DND-41 (cell line): ENCODE results near the gene LTBR.

ENCODE experiments used
- ATAC-seq: fragments of 200-7000 bp; cut with Tn5 transposase; 3 replicates; pipeline ENCODE4 v1.9.1; 2021; ENCODE audit warnings: low read depth; ENCODE audit not compliant: insufficient read depth
- DNase-seq: peaks from one replicate; pipeline ENCODE4 v3.0.0-alpha.2; 2020
- H2AFZ ChIP-seq: 2 replicates; pipeline ENCODE4 v1.6.0; 2012; ENCODE audit warnings: low read depth, low read length
- H3K27ac ChIP-seq: 2 replicates; pipeline ENCODE4 v1.5.1; 2012; ENCODE audit warnings: low read length, inconsistent platforms
- H3K27me3 ChIP-seq: fragments of 200-600 bp; sonication (generic); 2 replicates; pipeline ENCODE4 v1.6.0; 2012; ENCODE audit warnings: low read length, mild to moderate bottlenecking, inconsistent platforms; ENCODE audit not compliant: insufficient read depth, poor library complexity
- H3K36me3 ChIP-seq: 2 replicates; pipeline ENCODE4 v1.5.1; 2012; ENCODE audit warnings: low read length, inconsistent platforms; ENCODE audit not compliant: insufficient read depth
- H3K4me1 ChIP-seq: 2 replicates; pipeline ENCODE4 v1.5.1; 2012; ENCODE audit warnings: mild to moderate bottlenecking, low read length; ENCODE audit not compliant: insufficient read depth
- H3K4me2 ChIP-seq: 2 replicates; pipeline ENCODE4 v1.6.0; 2012; ENCODE audit warnings: mild to moderate bottlenecking, moderate library complexity, low read length, inconsistent platforms; ENCODE audit not compliant: insufficient read depth
- H3K4me3 ChIP-seq, 2 experiments: fragments of 200-600 bp in 1 of 2; shearing (Covaris generic) in 1 of 2; 2 replicates each; pipeline ENCODE4 v1.5.1; 2012 to 2016; ENCODE audit warnings: inconsistent platforms in 2 of 2, low read length in 2 of 2, mild to moderate bottlenecking in 2 of 2, low read depth in 1 of 2, moderate library complexity in 1 of 2
- H3K79me2 ChIP-seq: 2 replicates; pipeline ENCODE4 v1.6.0; 2012; ENCODE audit warnings: low read length, inconsistent platforms; ENCODE audit not compliant: insufficient read depth
- H3K9ac ChIP-seq: 2 replicates; pipeline ENCODE4 v1.6.0; 2012; ENCODE audit warnings: low read depth, mild to moderate bottlenecking, inconsistent platforms, low read length, moderate library complexity
- H3K9me3 ChIP-seq: 2 replicates; pipeline ENCODE4 v1.5.1; 2012; ENCODE audit warnings: low read length, moderate library complexity, mild to moderate bottlenecking, inconsistent platforms; ENCODE audit not compliant: insufficient read depth, severe bottlenecking
- H4K20me1 ChIP-seq: 2 replicates; pipeline ENCODE4 v1.6.0; 2012; ENCODE audit warnings: low read length; ENCODE audit not compliant: insufficient read depth
- CTCF ChIP-seq: IDR thresholded peaks from 2 replicates; pipeline ENCODE4 v1.5.1; 2012; ENCODE audit warnings: borderline replicate concordance, low read length, moderate library complexity, mild to moderate bottlenecking; ENCODE audit not compliant: poor library complexity, severe bottlenecking; ENCODE audit errors: extremely low read depth
- EZH2 ChIP-seq: IDR thresholded peaks from 3 replicates; pipeline ENCODE4 v1.6.1; 2012; ENCODE audit warnings: borderline replicate concordance, low read depth, mild to moderate bottlenecking, moderate library complexity, low read length, inconsistent platforms; ENCODE audit not compliant: severe bottlenecking

LTBR gene

GRCh38 chr12:6399884-6400644 is 16.1 kb downstream of the LTBR start:
- TF ChIP-seq CTCF: no peak
- TF ChIP-seq EZH2: no peak
- H3K9ac ChIP-seq: no peak overlapping the region
- H3K4me3 ChIP-seq: no peak overlapping the region
- no peak overlapping the region for H3K4me2 ChIP-seq
- H3K79me2 ChIP-seq: no peaks in the 10 kb centered on the region
- no peaks in the 10 kb centered on the region for H3K36me3 ChIP-seq
- H3K27ac ChIP-seq: no peak overlapping the region
- H3K27me3 ChIP-seq: no peaks in the 10 kb centered on the region
- no peaks in the 10 kb centered on the region for H3K4me1 ChIP-seq
- no peaks in the 10 kb centered on the region for H3K9me3 ChIP-seq
- no peaks in the 10 kb centered on the region for H4K20me1 ChIP-seq
- DNase-seq: no peak
- no peak overlapping the region for H2AFZ ChIP-seq
- no peak for ATAC-seq

GRCh38 chr12:6404390-6404789 is 20.4 kb downstream of the LTBR start:
- Histone ChIP-seq H3K4me2 (no peak overlapping the region), H3K79me2 (no peaks in the 10 kb centered on the region), H3K9me3 (no peaks in the 10 kb centered on the region), H3K27ac (no peak overlapping the region), H2AFZ (no peak overlapping the region), H3K9ac (no peak overlapping the region), H3K27me3 (no peaks in the 10 kb centered on the region), H4K20me1 (no peaks in the 10 kb centered on the region), H3K4me3 (no peak overlapping the region), H3K36me3 (no peaks in the 10 kb centered on the region), H3K4me1 (no peaks in the 10 kb centered on the region)
- no peak for TF ChIP-seq CTCF
- TF ChIP-seq EZH2: no peak
- ATAC-seq (no peak), DNase-seq (no peak)

GRCh38 chr12:6405963-6406362 is 22.0 kb downstream of the LTBR start:
- no peak overlapping the region for H3K9ac ChIP-seq
- H3K36me3 ChIP-seq: no peaks in the 10 kb centered on the region
- H3K4me3 ChIP-seq: no peak overlapping the region
- no peaks in the 10 kb centered on the region for H3K27me3 ChIP-seq
- H3K4me1 ChIP-seq: no peaks in the 10 kb centered on the region
- H3K27ac ChIP-seq: no peak overlapping the region
- no peak for ATAC-seq
- no peak overlapping the region for H3K4me2 ChIP-seq
- no peaks in the 10 kb centered on the region for H3K79me2 ChIP-seq
- H3K9me3 ChIP-seq: no peaks in the 10 kb centered on the region
- H2AFZ ChIP-seq: no peak overlapping the region
- no peak for TF ChIP-seq EZH2
- no peaks in the 10 kb centered on the region for H4K20me1 ChIP-seq
- DNase-seq: no peak

GRCh38 chr12:6407236-6407954 is 23.4 kb downstream of the LTBR start:
- no peaks in the 10 kb centered on the region for H3K79me2 ChIP-seq
- TF ChIP-seq CTCF: no peak
- no peak for TF ChIP-seq EZH2
- H2AFZ ChIP-seq: no peak overlapping the region
- no peak overlapping the region for H3K27ac ChIP-seq
- no peak overlapping the region for H3K4me3 ChIP-seq
- no peak overlapping the region for H3K4me2 ChIP-seq
- no peaks in the 10 kb centered on the region for H3K9me3 ChIP-seq
- H3K9ac ChIP-seq: no peak overlapping the region
- no peak for ATAC-seq
- no peaks in the 10 kb centered on the region for H3K36me3 ChIP-seq
- no peak for DNase-seq
- no peaks in the 10 kb centered on the region for H3K27me3 ChIP-seq
- H4K20me1 ChIP-seq: no peaks in the 10 kb centered on the region
- no peaks in the 10 kb centered on the region for H3K4me1 ChIP-seq
